Colon (tissue), 2 donors: ENCODE data around the gene TNXB.
"Not testable (repeated sequence)": the region's sequence is repeated elsewhere in the genome, so short reads cannot be mapped to it uniquely, and the experiment has no call there.

Experiments used
- FAIRE-seq: peaks from 2 replicates; lab custom pipeline; 2012; peaks lifted over from hg19 to GRCh38; lab: Jason Lieb, UNC
- donor health status: control.
- donor health status: control.

The TNXB gene

DNA sequence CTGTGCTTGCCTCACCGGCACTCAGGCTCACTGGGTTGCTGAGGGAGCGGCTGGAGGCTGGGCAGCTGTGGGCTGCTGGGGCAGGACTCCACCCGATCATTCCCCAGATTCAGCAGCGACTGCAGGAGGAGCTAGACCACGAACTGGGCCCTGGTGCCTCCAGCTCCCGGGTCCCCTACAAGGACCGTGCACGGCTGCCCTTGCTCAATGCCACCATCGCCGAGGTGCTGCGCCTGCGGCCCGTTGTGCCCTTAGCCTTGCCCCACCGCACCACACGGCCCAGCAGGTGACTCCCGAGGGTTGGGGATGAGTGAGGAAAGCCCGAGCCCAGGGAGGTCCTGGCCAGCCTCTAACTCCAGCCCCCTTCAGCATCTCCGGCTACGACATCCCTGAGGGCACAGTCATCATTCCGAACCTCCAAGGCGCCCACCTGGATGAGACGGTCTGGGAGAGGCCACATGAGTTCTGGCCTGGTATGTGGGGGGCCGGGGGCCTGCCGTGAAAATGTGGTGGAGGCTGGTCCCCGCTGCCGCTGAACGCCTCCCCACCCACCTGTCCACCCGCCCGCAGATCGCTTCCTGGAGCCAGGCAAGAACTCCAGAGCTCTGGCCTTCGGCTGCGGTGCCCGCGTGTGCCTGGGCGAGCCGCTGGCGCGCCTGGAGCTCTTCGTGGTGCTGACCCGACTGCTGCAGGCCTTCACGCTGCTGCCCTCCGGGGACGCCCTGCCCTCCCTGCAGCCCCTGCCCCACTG, 68.7 kb downstream of the TNXB start:
- FAIRE-seq = not testable (repeated sequence)

DNA sequence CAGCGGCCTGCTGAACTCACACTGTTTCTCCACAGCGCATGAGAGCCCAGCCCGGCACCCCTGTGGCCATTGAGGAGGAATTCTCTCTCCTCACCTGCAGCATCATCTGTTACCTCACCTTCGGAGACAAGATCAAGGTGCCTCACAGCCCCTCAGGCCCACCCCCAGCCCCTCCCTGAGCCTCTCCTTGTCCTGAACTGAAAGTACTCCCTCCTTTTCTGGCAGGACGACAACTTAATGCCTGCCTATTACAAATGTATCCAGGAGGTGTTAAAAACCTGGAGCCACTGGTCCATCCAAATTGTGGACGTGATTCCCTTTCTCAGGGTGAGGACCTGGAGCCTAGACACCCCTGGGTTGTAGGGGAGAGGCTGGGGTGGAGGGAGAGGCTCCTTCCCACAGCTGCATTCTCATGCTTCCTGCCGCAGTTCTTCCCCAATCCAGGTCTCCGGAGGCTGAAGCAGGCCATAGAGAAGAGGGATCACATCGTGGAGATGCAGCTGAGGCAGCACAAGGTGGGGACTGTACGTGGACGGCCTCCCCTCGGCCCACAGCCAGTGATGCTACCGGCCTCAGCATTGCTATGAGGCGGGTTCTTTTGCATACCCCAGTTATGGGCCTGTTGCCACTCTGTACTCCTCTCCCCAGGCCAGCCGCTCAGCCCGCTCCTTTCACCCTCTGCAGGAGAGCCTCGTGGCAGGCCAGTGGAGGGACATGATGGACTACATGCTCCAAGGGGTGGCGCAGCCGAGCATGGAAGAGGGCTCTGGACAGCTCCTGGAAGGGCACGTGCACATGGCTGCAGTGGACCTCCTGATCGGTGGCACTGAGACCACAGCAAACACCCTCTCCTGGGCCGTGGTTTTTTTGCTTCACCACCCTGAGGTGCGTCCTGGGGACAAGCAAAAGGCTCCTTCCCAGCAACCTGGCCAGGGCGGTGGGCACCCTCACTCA, 69.5 kb downstream of the TNXB start:
- not testable (repeated sequence) for FAIRE-seq

DNA sequence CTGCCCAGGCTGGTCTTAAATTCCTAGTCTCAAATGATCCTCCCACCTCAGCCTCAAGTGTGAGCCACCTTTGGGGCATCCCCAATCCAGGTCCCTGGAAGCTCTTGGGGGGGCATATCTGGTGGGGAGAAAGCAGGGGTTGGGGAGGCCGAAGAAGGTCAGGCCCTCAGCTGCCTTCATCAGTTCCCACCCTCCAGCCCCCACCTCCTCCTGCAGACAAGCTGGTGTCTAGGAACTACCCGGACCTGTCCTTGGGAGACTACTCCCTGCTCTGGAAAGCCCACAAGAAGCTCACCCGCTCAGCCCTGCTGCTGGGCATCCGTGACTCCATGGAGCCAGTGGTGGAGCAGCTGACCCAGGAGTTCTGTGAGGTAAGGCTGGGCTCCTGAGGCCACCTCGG, 70.3 kb downstream of the TNXB start:
- FAIRE-seq = not testable (repeated sequence)

DNA sequence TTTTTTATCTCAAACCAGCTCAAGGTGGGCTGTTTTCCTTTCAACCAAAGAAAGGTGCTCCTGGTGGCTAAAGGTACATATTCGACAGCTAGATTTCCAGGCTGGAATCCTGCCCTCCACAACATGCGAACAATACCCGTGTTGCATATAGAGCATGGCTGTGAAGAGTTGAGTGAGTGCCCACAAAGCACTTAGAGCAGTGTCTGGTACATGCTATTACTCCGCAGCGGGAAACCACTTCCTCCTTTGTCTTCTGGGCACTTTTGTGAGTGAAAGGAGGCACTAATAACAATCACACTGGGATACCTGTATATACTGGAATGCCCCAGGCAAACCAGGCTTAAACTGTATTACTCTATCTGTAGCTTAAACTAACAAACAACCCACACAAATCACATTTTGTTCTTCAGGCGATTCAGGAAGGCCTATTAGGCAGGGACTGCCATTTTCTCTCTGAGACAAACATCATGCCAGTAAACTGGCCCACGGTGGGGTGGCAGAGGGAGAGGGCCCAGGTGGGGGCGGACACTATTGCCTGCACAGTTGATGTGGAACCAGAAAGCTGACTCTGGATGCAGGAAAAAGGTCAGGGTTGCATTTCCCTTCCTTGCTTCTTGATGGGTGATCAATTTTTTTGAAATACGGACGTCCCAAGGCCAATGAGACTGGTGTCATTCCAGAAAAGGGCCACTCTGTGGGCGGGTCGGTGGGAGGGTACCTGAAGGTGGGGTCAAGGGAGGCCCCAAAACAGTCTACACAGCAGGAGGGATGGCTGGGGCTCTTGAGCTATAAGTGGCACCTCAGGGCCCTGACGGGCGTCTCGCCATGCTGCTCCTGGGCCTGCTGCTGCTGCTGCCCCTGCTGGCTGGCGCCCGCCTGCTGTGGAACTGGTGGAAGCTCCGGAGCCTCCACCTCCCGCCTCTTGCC, 71.3 kb downstream of the TNXB start, which contains the start of gene CYP21A2:
CYP21A2 (plus strand) TSS at position 818 of the 927 bp plus-strand sequence; CDS start at position 826, 8 bp downstream.
- FAIRE-seq = not testable (repeated sequence)

DNA sequence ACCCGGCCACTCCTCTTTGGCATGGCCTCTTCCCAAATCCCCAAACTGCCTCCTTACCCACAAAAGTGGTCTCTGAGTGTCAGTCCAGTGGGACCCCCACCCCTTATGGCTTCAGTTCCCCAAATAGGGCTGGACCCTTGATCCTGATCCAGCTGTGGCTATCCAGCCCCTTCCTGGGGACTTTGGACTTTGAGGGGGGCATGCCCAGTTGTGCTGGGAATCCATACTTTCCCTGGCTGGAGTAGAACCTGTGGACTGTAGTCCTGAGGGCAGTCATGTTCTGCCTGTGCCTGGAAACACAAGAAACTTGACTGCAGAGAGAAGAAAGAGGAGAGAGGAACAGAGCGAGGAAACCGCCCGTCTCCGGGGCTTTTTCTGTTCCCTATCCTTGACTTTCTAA, 72.0 kb downstream of the TNXB start:
- FAIRE-seq = not testable (repeated sequence)

DNA sequence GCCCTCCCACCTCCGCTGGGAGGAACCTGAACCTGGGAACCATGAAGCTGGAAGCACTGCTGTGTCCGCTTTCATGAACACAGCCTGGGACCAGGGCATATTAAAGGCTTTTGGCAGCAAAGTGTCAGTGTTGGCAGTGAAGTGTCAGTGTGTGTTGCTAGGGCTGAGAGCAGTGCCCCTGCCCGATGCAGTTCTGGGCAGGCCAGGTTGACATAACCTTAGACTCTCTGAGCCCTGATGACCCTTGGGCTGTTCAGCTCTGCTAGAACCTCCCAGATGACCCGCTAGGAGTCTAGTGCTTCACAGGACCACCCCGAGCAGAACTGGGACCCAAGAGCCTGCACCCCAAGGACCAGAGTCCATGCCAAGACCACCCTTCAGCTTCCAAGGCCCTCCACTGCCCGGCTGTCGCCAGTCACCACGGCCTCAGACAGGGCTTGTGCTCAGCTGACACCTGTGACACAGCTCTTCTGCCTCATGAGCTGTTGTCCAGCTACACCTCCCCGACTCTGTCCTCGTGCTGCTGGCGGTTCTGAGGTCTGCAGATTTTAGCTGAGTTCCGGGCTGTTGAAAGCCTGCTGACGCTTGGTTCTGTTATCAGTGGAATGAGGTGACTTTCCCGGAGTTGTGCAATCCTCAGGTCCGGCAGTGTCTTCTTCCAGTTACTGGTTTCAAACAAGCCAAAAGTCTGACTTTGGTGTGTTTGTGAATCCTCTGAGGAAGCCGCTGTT, 73.7 kb downstream of the TNXB start:
- FAIRE-seq = not testable (repeated sequence)

DNA sequence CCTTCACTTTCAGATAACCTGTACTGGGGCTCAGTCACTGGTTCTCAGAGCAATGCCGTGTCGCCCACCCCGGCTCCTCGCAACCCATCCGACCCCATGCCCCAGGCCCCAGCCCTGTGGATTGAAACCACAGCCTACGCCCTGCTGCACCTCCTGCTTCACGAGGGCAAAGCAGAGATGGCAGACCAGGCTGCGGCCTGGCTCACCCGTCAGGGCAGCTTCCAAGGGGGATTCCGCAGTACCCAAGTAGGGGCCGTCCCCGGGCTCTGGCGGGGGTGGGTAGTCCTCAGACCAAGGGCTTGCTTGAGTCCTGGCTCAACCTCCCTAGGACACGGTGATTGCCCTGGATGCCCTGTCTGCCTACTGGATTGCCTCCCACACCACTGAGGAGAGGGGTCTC, 79.6 kb downstream of the TNXB start:
- not testable (repeated sequence) for FAIRE-seq

DNA sequence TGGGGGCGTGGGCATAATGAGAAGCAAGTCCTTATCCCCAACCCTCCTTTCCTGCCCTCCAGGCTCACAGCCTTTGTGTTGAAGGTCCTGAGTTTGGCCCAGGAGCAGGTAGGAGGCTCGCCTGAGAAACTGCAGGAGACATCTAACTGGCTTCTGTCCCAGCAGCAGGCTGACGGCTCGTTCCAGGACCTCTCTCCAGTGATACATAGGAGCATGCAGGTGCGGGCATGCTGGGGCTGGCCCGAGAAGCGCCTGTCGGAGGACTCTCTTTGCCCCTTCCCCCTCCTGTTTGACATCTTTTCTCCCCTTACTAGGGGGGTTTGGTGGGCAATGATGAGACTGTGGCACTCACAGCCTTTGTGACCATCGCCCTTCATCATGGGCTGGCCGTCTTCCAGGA, 80.5 kb downstream of the TNXB start:
- not testable (repeated sequence) for FAIRE-seq

DNA sequence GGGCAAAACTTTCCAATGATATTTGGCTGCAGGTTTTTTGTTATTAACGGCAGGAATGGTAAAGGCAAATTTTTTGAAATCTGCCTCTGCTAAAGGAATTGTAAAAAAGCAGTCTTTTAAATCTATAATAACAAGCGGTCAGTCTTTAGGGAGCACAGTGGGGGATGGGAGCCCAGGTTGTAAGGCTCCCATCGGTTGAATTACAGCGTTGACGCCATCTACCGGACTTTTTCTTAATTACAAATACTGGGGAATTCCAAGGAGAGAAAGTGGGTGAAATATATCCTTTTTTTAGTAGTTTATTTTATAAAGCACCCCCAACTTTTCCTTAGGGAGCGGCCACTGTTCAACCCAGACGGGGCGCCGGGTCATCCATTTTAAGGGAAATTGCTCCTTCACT, 87.0 kb downstream of the TNXB start:
- FAIRE-seq = not testable (repeated sequence)

DNA sequence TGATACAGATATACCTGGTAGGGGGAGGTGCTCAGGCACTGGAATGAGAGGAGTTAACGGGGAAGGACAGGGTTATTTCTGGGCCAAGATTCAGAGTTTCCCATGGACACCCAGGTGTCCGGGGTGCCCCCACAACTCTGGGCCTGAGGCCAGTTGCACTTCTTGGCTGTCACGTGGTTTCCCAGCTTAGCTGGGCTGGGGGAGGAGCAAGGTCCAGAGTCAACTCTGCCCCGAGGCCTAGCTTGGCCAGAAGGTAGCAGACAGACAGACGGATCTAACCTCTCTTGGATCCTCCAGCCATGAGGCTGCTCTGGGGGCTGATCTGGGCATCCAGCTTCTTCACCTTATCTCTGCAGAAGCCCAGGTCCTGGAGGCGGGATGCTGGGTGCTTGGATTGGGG, 94.6 kb downstream of the TNXB start, which contains the start of gene C4B:
C4B (plus strand) TSS at position 249 of the 400 bp plus-strand sequence; CDS start at position 300, 51 bp downstream.
- not testable (repeated sequence) for FAIRE-seq

DNA sequence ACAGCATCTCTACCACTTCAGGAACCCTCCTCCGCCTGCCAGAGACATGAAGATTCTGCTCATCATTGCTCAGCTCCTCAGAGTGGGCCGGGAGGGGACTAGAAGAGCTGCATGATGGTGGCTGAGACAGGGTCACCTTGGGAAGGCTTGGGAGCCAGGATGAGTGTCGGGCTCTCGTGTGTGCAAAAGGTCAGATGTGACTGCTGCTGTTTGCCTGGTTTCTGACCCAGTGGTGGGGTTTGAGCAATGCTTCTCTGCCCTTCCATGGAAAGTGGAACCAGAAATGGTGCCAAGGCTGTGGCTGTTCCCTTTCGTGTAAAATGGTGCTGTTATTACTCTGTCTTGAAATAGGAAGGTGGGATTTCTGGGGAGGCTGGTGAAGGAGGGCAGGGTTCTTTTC, 95.4 kb downstream of the TNXB start:
- FAIRE-seq = not testable (repeated sequence)

DNA sequence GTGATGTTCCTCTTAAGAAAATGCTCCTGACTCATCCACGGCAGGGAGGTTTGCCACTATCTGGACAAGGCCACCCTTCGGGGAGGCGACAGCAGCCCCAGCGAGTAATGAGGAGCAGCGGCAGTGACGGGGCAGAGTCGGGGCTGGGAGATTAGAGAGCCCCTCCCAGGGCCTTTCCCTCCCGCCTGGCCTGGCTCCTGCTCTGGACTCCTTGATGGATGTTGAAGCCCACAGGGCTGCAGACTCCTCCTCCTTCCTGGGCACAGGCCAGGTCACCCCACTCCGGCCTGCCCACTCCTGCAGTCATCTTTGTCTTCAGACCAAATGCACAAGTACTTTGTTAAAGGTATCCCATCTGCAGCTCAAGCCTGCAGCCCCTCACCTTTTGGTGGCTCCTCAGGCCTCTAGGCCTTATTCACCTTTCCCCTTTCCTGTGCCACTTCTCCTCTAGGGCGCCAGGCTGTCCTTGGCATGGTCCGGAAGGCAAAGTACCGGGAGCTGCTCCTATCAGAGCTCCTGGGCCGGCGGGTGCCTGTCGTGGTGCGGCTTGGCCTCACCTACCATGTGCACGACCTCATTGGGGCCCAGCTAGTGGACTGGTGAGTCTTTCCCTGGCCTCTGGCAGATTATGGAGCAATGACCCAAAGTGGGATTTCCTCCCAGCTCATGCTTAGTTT, 96.1 kb downstream of the TNXB start:
- FAIRE-seq = not testable (repeated sequence)

DNA sequence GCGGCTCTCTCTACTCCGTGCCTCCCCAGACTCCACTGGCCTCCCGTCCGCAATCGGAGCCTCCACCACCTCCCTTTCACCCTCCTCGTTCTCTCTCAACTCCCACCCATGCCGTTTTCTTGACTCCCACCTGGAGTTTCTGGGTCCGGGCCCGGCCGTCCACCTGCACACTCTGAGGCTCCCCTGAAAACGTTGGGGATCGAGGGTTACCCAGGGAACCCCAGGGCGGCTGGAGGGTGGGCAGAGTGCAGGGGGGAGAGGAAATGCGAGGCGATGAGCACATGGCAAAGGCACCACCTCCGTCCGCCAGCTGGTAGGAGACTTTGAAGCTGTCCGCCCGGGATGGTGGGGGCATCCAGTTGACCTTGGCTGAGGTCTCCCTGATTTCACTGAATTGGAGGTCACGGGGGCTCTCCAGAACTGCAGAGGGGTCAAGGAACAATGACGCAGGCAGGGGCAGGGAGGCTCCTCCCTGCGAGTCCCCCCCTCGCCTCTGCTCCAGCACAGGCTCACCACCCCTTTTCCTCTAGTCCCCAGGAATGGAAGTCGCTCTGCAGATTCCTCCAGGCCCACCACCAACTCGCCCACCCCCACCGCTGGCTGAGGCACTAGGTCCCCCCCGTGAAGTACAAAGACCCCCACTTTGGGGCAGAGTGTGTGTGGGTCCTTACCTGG, 98.1 kb downstream of the TNXB start:
- FAIRE-seq = not testable (repeated sequence)

DNA sequence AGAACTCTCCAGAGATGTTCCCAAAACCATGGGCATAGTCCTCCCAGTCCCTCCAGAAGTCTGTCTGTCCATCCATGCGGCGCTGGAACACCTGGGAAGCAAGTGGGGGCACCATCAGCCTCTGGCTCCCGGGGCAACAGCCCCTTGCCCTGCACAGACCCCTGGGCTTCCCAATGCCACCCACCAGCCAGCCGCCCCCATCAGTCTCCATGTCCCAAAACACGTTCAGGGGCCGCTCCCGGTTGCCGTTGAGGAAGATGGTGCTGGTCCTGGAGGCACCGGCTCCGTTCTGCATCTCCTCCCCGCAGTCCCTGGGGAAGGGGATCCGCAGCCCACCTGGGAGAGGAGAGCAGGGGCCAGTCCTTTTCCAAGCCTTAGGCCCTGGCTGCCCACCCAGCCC, 99.6 kb downstream of the TNXB start:
- FAIRE-seq = not testable (repeated sequence)

DNA sequence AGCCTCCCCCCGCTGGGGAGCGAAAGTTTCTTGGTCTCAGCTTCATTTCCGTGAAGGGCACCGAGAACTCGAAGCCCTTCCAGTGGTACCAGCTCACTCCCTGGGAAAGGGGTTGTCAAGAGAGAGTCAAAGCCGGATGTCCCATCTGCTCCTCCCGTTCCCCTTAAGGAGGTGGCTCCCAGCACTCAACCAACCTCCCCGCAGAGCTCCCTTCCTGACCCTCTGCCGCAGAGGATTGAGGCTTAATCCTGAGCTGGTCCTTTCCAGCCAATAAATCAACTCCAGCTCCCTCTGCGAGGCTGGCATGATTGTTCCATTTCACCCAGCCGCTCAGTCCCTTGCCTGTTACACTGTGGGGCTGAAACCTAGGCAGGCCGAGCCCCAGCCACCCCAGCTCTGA, 100.5 kb downstream of the TNXB start:
- not testable (repeated sequence) for FAIRE-seq

DNA sequence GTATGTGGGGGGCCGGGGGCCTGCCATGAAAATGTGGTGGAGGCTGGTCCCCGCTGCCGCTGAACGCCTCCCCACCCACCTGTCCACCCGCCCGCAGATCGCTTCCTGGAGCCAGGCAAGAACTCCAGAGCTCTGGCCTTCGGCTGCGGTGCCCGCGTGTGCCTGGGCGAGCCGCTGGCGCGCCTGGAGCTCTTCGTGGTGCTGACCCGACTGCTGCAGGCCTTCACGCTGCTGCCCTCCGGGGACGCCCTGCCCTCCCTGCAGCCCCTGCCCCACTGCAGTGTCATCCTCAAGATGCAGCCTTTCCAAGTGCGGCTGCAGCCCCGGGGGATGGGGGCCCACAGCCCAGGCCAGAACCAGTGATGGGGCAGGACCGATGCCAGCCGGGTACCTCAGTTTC, 101.1 kb downstream of the TNXB start:
- FAIRE-seq = not testable (repeated sequence)

DNA sequence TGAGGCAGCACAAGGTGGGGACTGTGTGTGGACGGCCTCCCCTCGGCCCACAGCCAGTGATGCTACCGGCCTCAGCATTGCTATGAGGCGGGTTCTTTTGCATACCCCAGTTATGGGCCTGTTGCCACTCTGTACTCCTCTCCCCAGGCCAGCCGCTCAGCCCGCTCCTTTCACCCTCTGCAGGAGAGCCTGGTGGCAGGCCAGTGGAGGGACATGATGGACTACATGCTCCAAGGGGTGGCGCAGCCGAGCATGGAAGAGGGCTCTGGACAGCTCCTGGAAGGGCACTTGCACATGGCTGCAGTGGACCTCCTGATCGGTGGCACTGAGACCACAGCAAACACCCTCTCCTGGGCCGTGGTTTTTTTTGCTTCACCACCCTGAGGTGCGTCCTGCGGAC, 102.1 kb downstream of the TNXB start:
- not testable (repeated sequence) for FAIRE-seq

DNA sequence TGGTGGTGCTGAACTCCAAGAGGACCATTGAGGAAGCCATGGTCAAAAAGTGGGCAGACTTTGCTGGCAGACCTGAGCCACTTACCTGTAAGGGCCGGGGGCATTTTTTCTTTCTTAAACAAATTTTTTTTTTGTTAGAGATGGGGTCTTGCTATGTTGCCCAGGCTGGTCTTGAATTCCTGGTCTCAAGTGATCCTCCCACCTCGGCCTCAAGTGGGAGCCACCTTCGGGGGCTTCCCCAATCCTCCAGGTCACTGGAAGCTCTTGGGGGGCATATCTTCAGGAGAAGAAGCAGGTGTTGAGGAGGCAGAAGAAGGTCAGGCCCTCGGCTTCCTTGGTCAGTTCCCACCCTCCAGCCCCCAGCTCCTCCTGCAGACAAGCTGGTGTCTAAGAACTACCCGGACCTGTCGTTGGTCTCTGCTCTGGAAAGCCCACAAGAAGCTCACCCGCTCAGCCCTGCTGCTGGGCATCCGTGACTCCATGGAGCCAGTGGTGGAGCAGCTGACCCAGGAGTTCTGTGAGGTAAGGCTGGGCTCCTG, 103.1 kb downstream of the TNXB start:
- not testable (repeated sequence) for FAIRE-seq

DNA sequence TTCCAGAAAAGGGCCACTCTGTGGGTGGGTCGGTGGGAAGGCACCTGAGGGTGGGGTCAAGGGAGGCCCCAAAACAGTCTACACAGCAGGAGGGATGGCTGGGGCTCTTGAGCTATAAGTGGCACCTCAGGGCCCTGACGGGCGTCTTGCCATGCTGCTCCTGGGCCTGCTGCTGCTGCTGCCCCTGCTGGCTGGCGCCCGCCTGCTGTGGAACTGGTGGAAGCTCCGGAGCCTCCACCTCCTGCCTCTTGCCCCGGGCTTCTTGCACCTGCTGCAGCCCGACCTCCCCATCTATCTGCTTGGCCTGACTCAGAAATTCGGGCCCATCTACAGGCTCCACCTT, 103.6 kb downstream of the TNXB start:
- FAIRE-seq = not testable (repeated sequence)
